Measurements from ENCODE around the gene RPL6.
A peak's percentile ranks its signal among the peaks of the same experiment; 100 is the strongest.
"Not testable (repeated sequence)": the region's sequence is repeated elsewhere in the genome, so short reads cannot be mapped to it uniquely, and the experiment has no call there.

Gene RPL6

DNA sequence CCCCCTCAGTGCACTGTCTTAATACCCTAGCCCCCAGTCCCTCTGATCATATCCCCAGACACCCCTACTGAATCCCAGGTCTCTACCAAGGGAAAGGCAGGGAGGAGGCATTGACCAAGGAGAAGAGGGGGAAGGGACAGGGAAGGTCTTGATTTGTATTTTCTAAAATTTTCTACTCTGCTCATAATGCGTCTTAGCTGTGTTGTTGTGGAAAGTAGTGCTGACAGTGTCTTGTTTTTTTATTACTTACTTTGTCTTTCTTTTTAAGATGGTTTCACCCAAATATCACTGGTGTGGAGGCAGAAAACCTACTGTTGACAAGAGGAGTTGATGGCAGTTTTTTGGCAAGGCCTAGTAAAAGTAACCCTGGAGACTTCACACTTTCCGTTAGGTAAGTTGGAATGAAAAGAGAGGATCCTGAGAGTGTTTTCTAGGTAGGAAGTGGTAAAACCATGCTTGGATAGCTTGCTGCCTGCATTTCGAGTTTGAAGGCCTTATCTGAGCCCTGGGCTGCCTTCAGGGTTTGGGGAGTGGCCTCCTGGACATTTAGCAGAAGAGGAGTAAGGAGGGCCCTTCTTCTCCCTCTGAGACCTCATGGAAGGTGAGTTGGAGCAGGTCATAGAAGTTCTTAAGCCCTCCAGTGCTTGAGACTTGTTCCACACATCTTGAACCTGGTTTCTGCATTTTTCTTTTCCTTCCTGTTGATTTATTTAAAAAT, 36.8 kb upstream of the RPL6 start:
- Histone ChIP-seq H3K18ac (ENCODE audit: low read length) (no peak overlapping the region), H3K4ac (ENCODE audit: low read depth, low read length) (no peak overlapping the region), H2AK5ac (ENCODE audit: low read length) (no peak overlapping the region), H3K36me3 (ENCODE audit: control insufficient read depth in 1 of 2, insufficient read depth in 2 of 2, low read length in 2 of 2) (peaks cover 25 to 30% of the 10 kb centered on the region in 2 experiments), H2BK5ac (ENCODE audit: low read depth, low read length, poor library complexity) (no peak overlapping the region), H3K9me3 (ENCODE audit: insufficient read depth, low read depth, low read length) (no peaks in the 10 kb centered on the region), H2AFZ (ENCODE audit: insufficient read depth, low read length, poor library complexity) (no peak overlapping the region), H3K27me3 (ENCODE audit: insufficient read depth, low read length) (no peaks in the 10 kb centered on the region), H2BK12ac (ENCODE audit: low read length) (no peak overlapping the region), H3K79me1 (ENCODE audit: low read length) (no peaks in the 10 kb centered on the region), H3K9ac (ENCODE audit: low read length) (no peak overlapping the region), H3K4me3 (ENCODE audit: low read depth, low read length) (no peak overlapping the region), H4K12ac (ENCODE audit: low read depth, low read length) (peak overlapping the region; percentile 62), H3K4me1 (ENCODE audit: control insufficient read depth in 1 of 2, insufficient read depth in 2 of 2, low read length in 2 of 2) (no peaks in the 10 kb centered on the region), H2BK120ac (ENCODE audit: insufficient read depth, low read length, poor library complexity) (no peak overlapping the region), H4K8ac (ENCODE audit: low read depth, low read length) (no peak overlapping the region), H4K91ac (ENCODE audit: low read depth, low read length) (no peak overlapping the region), H3K79me2 (ENCODE audit: control insufficient read depth, insufficient read depth, low read length, poor library complexity) (no peaks in the 10 kb centered on the region), H3K4me2 (ENCODE audit: low read length) (no peak overlapping the region), H3K27ac (ENCODE audit: low read depth, low read length) (no peak overlapping the region), H3K14ac (ENCODE audit: low read length) (no peak overlapping the region), H3K23ac (ENCODE audit: low read length) (no peak overlapping the region)
- no peak for DNase-seq
- no CpG with 5 or more reads among the region's 3 CpGs for WGBS (ENCODE audit: extremely low coverage, insufficient coverage, insufficient read length)

GRCh38 chr12:112443916-112444315, 34.5 kb upstream of the RPL6 start:
- Histone ChIP-seq H3K79me1 (ENCODE audit: low read length) (no peaks in the 10 kb centered on the region), H4K8ac (ENCODE audit: low read depth, low read length) (no peak overlapping the region), H2AFZ (ENCODE audit: insufficient read depth, low read length, poor library complexity) (no peak overlapping the region), H3K4me2 (ENCODE audit: low read length) (no peak overlapping the region), H2BK120ac (ENCODE audit: insufficient read depth, low read length, poor library complexity) (no peak overlapping the region), H3K14ac (ENCODE audit: low read length) (no peak overlapping the region), H3K9ac (ENCODE audit: low read length) (no peak overlapping the region), H2BK12ac (ENCODE audit: low read length) (no peak overlapping the region), H2AK5ac (ENCODE audit: low read length) (no peak overlapping the region), H3K79me2 (ENCODE audit: control insufficient read depth, insufficient read depth, low read length, poor library complexity) (no peaks in the 10 kb centered on the region), H2BK5ac (ENCODE audit: low read depth, low read length, poor library complexity) (no peak overlapping the region), H3K27ac (ENCODE audit: low read depth, low read length) (no peak overlapping the region), H3K18ac (ENCODE audit: low read length) (no peak overlapping the region), H3K23ac (ENCODE audit: low read length) (no peak overlapping the region), H4K12ac (ENCODE audit: low read depth, low read length) (no peak overlapping the region), H3K36me3 (ENCODE audit: control insufficient read depth in 1 of 2, insufficient read depth in 2 of 2, low read length in 2 of 2) (peaks cover 18% of the 10 kb centered on the region in 2 experiments), H3K27me3 (ENCODE audit: insufficient read depth, low read length) (no peaks in the 10 kb centered on the region), H3K4me3 (ENCODE audit: low read depth, low read length) (no peak overlapping the region), H3K4me1 (ENCODE audit: control insufficient read depth in 1 of 2, insufficient read depth in 2 of 2, low read length in 2 of 2) (no peaks in the 10 kb centered on the region), H4K91ac (ENCODE audit: low read depth, low read length) (no peak overlapping the region), H3K4ac (ENCODE audit: low read depth, low read length) (peak overlapping the region; percentile 36), H3K9me3 (ENCODE audit: insufficient read depth, low read depth, low read length) (no peaks in the 10 kb centered on the region)
- no CpG with 5 or more reads among the region's 4 CpGs for WGBS (ENCODE audit: extremely low coverage, insufficient coverage, insufficient read length)
- DNase-seq = no peak

- not testable (repeated sequence) for H3K9ac ChIP-seq (ENCODE audit: low read length); H3K79me2 ChIP-seq (ENCODE audit: control insufficient read depth, insufficient read depth, low read length, poor library complexity); H4K8ac ChIP-seq (ENCODE audit: low read depth, low read length); H3K4me2 ChIP-seq (ENCODE audit: low read length); H3K23ac ChIP-seq (ENCODE audit: low read length); H2AFZ ChIP-seq (ENCODE audit: insufficient read depth, low read length, poor library complexity); H4K12ac ChIP-seq (ENCODE audit: low read depth, low read length); H3K4me1 ChIP-seq (ENCODE audit: control insufficient read depth in 1 of 2, insufficient read depth in 2 of 2, low read length in 2 of 2); H2BK5ac ChIP-seq (ENCODE audit: low read depth, low read length, poor library complexity); DNase-seq; H3K18ac ChIP-seq (ENCODE audit: low read length); H2AK5ac ChIP-seq (ENCODE audit: low read length); H3K14ac ChIP-seq (ENCODE audit: low read length); H3K27me3 ChIP-seq (ENCODE audit: insufficient read depth, low read length); H4K91ac ChIP-seq (ENCODE audit: low read depth, low read length); H2BK120ac ChIP-seq (ENCODE audit: insufficient read depth, low read length, poor library complexity); H3K4me3 ChIP-seq (ENCODE audit: low read depth, low read length); H2BK12ac ChIP-seq (ENCODE audit: low read length); H3K36me3 ChIP-seq (ENCODE audit: control insufficient read depth in 1 of 2, insufficient read depth in 2 of 2, low read length in 2 of 2); H3K27ac ChIP-seq (ENCODE audit: low read depth, low read length); H3K79me1 ChIP-seq (ENCODE audit: low read length); H3K9me3 ChIP-seq (ENCODE audit: insufficient read depth, low read depth, low read length)
- peak overlapping the region; percentile 41 for H3K4ac ChIP-seq (ENCODE audit: low read depth, low read length)
- no CpG with 5 or more reads among the region's 9 CpGs for WGBS (ENCODE audit: extremely low coverage, insufficient coverage, insufficient read length)
These were observed 31.2 kb upstream of the RPL6 start for GRCh38 chr12:112440653-112441052.

- no peaks in the 10 kb centered on the region for H3K4me1 ChIP-seq (ENCODE audit: control insufficient read depth in 1 of 2, insufficient read depth in 2 of 2, low read length in 2 of 2)
- no peaks in the 10 kb centered on the region for H3K9me3 ChIP-seq (ENCODE audit: insufficient read depth, low read depth, low read length)
- H3K9ac ChIP-seq (ENCODE audit: low read length) = no peak overlapping the region
- H2AFZ ChIP-seq (ENCODE audit: insufficient read depth, low read length, poor library complexity) = no peak overlapping the region
- peaks cover 0 to 1% of the 10 kb centered on the region in 2 experiments for H3K36me3 ChIP-seq (ENCODE audit: control insufficient read depth in 1 of 2, insufficient read depth in 2 of 2, low read length in 2 of 2)
- no peak overlapping the region for H3K27ac ChIP-seq (ENCODE audit: low read depth, low read length)
- H2BK120ac ChIP-seq (ENCODE audit: insufficient read depth, low read length, poor library complexity) = no peak overlapping the region
- no peaks in the 10 kb centered on the region for H3K79me1 ChIP-seq (ENCODE audit: low read length)
- no peak overlapping the region for H3K4ac ChIP-seq (ENCODE audit: low read depth, low read length)
- peaks cover 3% of the 10 kb centered on the region for H3K79me2 ChIP-seq (ENCODE audit: control insufficient read depth, insufficient read depth, low read length, poor library complexity)
- H3K27me3 ChIP-seq (ENCODE audit: insufficient read depth, low read length) = no peaks in the 10 kb centered on the region
- H2BK12ac ChIP-seq (ENCODE audit: low read length) = no peak overlapping the region
- H3K18ac ChIP-seq (ENCODE audit: low read length) = no peak overlapping the region
- no peak for DNase-seq
- no peak overlapping the region for H4K91ac ChIP-seq (ENCODE audit: low read depth, low read length)
- no peak overlapping the region for H3K14ac ChIP-seq (ENCODE audit: low read length)
- no peak overlapping the region for H2AK5ac ChIP-seq (ENCODE audit: low read length)
- no peak overlapping the region for H3K4me2 ChIP-seq (ENCODE audit: low read length)
- H4K12ac ChIP-seq (ENCODE audit: low read depth, low read length) = no peak overlapping the region
- no peak overlapping the region for H2BK5ac ChIP-seq (ENCODE audit: low read depth, low read length, poor library complexity)
- no peak overlapping the region for H3K23ac ChIP-seq (ENCODE audit: low read length)
- no peak overlapping the region for H4K8ac ChIP-seq (ENCODE audit: low read depth, low read length)
- H3K4me3 ChIP-seq (ENCODE audit: low read depth, low read length) = no peak overlapping the region
These were observed 30.4 kb upstream of the RPL6 start for GRCh38 chr12:112439769-112440168.

Data from trophoblast cell (in vitro differentiated cells and primary cell).